ENCODE data around the gene ZNF830.
"Not testable (repeated sequence)": the region's sequence is repeated elsewhere in the genome, so short reads cannot be mapped to it uniquely, and the experiment has no call there.

Gene ZNF830, protein sequence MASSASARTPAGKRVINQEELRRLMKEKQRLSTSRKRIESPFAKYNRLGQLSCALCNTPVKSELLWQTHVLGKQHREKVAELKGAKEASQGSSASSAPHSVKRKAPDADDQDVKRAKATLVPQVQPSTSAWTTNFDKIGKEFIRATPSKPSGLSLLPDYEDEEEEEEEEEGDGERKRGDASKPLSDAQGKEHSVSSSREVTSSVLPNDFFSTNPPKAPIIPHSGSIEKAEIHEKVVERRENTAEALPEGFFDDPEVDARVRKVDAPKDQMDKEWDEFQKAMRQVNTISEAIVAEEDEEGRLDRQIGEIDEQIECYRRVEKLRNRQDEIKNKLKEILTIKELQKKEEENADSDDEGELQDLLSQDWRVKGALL

GRCh38 chr17:34961093-34961911 lies at the start of gene ZNF830, which contains the start of gene CCT6B:
TSS of gene ZNF830 (plus strand) at chr17:34961540. CDS start at chr17:34961567, 27 bp downstream.
TSS of gene CCT6B (minus strand) at chr17:34961460. CDS start at chr17:34961393, 67 bp downstream.
- DNase-seq: peak; percentile 95

DNA sequence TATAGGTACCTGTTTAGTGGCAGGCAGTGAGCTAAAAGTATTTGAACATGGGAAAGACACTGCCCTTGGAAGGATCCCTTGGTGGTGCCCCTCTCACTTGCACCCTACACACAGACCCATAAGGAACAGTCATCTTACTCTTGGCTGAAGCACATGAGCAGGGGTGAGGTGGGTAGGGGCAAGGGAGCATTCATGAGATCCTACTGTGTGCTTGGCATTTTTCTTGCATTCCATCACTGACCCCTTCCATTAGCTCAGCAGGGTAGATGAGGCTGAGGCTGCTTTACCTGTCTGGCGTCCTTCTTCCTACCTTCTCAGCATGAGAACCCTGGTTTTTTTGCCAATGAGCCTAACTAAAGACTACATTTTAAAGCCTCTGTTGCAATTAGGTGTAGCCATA lies 48.3 kb upstream of the ZNF830 start:
- no peak for DNase-seq

- DNase-seq: no peak
These were observed 45.2 kb upstream of the ZNF830 start for GRCh38 chr17:34916120-34916519.

- DNase-seq: no peak
These were observed 44.0 kb upstream of the ZNF830 start for GRCh38 chr17:34917381-34917780.

DNA sequence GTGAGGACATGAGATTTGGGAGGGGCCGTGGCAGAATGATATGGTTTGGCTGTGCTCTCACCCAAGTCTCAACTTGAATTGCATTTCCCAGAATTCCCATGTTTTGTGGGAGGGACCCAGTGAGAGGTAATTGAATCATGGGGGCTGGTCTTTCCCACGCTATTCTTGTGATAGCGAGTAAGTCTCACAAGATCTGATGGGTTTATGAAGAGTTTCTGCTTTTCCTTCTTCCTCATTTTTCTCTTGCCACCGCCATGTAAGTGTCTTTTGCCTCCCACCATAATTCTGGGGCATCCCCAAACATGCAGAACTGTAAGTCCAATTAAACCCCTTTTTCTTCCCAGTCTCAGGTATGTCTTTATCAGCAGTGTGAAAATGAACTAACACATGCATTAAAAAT lies 40.7 kb upstream of the ZNF830 start:
- DNase-seq: no peak

DNA sequence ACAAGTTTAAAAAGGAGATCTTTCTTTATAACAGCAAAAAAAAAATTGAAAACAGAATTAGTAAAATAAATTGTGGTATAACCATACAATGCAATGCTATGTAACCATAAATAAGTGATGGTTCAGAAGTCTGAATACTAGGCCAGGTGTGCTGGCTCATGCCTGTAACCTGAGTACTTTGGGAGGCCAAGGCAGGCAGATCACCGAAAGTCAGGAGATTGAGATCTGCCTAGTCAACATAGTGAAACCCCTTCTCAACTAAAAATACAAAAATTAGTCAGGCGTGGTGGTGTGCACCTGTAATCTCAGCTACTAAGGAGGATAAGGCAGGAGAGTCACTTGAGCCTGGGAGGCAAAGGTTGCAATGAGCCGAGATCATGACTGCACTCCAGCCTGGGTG lies 34.7 kb upstream of the ZNF830 start:
- no peak for DNase-seq

DNA sequence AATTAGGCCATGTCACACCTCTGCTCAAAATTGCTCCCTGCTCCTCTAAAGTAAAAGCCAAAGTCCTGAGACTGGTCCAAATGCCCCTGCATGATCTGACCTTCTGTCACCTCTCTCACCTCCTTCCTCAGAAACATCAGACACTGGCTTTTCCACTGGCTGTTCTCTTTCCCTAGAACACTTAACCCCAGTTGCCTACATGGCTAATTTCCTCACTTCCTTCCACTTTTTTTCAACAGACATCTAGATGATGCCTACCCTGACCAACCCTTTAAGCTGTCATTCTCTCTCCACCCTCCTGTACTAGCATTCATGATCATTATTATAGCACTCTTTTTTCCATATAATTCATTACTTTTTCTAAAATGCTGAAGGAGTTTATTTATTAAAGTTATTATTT lies 31.1 kb upstream of the ZNF830 start:
- DNase-seq: no peak

- not testable (repeated sequence) for DNase-seq
These were observed 10.6 kb upstream of the ZNF830 start for GRCh38 chr17:34950780-34951179.

GRCh38 chr17:34958438-34958837 lies 2.9 kb upstream of the ZNF830 start:
- DNase-seq: no peak

DNA sequence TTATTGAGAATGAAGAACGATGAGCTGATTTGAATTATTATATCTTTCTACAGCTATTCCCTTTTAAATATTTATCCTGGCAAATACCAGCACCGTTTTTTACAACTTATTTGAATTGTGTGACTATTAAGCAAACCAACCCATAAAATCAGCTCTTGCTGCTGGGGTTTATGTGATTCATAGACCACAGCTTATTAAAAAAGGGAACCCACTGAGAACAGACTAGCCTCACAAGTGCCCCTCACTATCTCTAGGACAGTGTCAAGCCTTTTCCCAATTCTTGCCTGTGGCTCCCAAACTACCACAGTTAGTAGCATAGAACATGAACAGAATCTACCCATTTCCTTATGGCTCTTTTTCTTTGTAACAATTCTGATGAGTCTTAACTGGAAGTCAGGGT lies 12.8 kb downstream of the ZNF830 start:
- no peak for DNase-seq

DNA sequence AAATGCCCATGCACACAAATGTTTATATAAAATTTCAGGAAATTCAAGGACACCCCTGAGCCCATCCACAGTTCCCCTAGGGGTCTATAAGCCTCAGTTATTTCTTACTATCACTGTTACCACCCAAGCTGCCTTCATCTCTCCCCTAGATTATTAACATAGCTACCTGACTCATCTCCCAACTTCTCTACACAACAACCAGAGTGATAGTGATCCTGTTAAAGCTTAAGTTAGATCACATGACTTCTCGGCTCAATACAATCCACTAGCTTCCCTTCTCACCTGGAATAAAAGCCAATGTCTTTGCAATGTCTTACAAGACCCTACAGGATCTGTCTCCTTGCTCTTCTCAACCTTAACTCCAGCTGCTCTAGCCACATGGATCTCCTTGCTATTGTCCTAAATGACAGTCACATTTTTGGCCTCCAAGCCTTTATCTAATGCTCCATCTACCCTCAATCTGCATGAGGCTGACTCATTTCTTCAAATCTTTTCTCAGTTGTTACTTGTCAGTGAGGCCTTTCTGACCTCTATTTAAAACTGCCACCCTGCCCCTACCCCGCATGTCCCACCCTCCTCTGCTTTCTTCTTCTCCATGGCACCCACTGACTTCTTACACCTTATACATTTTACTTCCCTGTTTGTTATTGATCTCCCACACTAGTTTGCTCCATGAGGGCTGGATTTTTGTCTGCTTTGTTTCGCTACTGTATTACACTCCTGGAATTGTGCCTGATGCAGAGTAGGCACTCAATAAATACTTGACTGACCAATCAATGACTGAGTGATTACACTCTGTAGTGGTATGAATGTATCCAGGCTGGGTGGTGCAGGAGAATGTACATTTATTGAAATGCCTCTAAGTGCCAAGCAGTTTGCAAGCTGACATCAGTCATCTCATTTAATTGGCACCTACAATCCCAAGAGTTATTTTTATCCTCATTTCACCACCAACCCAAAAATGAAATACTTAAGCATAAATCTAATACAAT lies 13.8 kb downstream of the ZNF830 start:
- DNase-seq: no peak

- no peak for DNase-seq
These were observed 17.8 kb downstream of the ZNF830 start for GRCh38 chr17:34979153-34979552.

DNA sequence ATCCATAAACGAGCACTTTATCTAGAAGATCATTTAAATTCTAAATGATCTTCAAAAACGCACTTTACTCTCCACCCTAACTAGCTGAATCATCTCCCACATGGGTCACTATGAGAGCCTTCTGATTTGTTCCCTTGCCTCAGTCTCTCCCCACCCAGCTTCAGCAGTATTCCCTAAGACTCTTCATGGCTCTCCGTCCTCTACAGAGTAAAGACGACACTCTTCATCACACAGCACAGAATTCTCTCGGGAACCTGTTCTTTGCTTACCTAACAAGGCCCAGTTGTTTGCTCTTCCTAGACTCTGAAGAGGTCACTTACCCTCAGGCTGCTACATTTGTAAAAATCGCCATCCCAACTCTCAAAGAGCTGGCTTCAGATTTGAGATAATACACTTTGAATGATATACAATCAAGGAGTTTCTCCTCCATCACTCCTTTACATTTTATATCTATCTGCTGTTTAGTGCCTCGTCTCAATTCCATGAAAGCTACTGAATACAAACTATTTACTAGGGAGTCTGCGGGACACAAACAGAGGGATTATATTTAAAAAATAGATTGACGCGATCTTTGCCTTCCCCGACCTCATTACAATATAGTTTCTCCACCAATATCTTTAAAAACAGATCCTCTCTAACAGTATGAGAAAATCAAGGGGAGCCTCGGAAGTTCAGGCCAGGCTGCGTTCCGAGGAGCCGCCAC lies 18.5 kb downstream of the ZNF830 start:
- no peak for DNase-seq

GRCh38 chr17:34980353-34980680 lies 19.0 kb downstream of the ZNF830 start, which contains the start of gene LIG3:
TSS of gene LIG3 (plus strand) at chr17:34980512. CDS start at chr17:34983006, 2,494 bp downstream.
- DNase-seq: peak; percentile 84

GRCh38 chr17:34980681-34981537 lies 19.6 kb downstream of the ZNF830 start:
- DNase-seq: peak; percentile 40

- DNase-seq: no peak
These were observed 20.4 kb downstream of the ZNF830 start for GRCh38 chr17:34981538-34982241.

DNA sequence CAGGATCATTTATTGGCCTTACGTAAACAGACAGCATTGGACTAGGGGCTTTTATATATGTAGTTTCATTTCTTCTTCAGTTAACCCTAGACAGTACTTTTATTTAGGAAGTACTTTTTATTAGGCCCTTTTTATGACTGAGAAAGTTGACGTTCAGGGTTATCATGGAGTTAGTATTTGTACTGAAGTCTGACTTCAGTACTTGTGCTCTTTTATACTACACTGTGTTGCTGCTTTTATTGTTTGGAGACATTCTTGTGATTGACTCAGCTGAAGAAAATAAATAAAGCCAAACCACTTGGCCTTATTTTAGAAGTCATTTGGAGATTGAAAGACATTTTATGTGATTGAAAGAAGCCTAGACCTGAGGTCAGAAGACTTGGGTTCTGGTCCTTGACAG lies 25.9 kb downstream of the ZNF830 start:
- no peak for DNase-seq

DNA sequence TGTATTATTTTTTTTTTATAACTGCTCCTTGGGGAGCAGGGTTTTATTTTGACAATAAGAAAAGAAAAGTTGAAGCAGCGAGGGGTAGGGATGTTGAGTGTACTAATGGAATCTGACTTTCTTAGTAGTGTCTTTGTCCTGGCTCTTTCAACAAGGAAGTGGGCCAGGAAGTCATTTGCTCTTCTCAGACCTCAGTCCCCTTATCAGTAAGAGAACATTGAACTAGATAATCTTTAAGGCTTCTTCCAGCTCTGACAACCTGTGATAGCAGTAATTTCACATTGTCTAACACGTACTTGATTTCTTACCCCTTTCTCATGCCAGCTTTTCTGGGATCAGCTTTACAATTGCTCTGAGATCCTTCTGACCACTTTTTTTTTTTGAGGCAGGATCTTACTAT lies 27.3 kb downstream of the ZNF830 start:
- DNase-seq: no peak

GRCh38 chr17:34989473-34989872 lies 28.1 kb downstream of the ZNF830 start:
- no peak for DNase-seq

- no peak for DNase-seq
These were observed 29.6 kb downstream of the ZNF830 start for GRCh38 chr17:34990921-34991365.

All from NCI-H1694 (cell line).